ENCODE measurements around the gene NUP205. TPM values are rescaled to one million over a fixed set of nuclear protein-coding genes. Genes with fewer than 3 reads are reported as not detected.

Gene NUP205, protein sequence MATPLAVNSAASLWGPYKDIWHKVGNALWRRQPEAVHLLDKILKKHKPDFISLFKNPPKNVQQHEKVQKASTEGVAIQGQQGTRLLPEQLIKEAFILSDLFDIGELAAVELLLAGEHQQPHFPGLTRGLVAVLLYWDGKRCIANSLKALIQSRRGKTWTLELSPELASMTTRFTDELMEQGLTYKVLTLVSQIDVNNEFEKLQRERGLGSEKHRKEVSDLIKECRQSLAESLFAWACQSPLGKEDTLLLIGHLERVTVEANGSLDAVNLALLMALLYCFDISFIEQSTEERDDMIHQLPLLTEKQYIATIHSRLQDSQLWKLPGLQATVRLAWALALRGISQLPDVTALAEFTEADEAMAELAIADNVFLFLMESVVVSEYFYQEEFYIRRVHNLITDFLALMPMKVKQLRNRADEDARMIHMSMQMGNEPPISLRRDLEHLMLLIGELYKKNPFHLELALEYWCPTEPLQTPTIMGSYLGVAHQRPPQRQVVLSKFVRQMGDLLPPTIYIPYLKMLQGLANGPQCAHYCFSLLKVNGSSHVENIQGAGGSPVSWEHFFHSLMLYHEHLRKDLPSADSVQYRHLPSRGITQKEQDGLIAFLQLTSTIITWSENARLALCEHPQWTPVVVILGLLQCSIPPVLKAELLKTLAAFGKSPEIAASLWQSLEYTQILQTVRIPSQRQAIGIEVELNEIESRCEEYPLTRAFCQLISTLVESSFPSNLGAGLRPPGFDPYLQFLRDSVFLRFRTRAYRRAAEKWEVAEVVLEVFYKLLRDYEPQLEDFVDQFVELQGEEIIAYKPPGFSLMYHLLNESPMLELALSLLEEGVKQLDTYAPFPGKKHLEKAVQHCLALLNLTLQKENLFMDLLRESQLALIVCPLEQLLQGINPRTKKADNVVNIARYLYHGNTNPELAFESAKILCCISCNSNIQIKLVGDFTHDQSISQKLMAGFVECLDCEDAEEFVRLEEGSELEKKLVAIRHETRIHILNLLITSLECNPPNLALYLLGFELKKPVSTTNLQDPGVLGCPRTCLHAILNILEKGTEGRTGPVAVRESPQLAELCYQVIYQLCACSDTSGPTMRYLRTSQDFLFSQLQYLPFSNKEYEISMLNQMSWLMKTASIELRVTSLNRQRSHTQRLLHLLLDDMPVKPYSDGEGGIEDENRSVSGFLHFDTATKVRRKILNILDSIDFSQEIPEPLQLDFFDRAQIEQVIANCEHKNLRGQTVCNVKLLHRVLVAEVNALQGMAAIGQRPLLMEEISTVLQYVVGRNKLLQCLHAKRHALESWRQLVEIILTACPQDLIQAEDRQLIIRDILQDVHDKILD (N-terminal part only)
- 10 to 100 TPM in 8 of 9 donors, 1 to 10 TPM in 1; 9.4 to 18.6 (median 13.6) TPM for total RNA-seq
- polyA plus RNA-seq = 10 to 100 TPM; 11.7 to 16.3 TPM
- long read RNA-seq, donor 1, full-length matches to known transcripts = 4 of 8 reads
- long read RNA-seq, donor 1, partial matches to known transcripts = 3 of 8 reads
- long read RNA-seq, donor 1, other reads (novel, unspliced or antisense) = 1 of 8 reads
- long read RNA-seq, donor 2, full-length matches to known transcripts = 5 of 10 reads
- long read RNA-seq, donor 2, partial matches to known transcripts = 2 of 10 reads
- long read RNA-seq, donor 2, other reads (novel, unspliced or antisense) = 3 of 10 reads
- long read RNA-seq, donor 3, full-length matches to known transcripts = 2 of 3 reads
- long read RNA-seq, donor 3, partial matches to known transcripts = 0 of 3 reads
- long read RNA-seq, donor 3, other reads (novel, unspliced or antisense) = 1 of 3 reads

DNA sequence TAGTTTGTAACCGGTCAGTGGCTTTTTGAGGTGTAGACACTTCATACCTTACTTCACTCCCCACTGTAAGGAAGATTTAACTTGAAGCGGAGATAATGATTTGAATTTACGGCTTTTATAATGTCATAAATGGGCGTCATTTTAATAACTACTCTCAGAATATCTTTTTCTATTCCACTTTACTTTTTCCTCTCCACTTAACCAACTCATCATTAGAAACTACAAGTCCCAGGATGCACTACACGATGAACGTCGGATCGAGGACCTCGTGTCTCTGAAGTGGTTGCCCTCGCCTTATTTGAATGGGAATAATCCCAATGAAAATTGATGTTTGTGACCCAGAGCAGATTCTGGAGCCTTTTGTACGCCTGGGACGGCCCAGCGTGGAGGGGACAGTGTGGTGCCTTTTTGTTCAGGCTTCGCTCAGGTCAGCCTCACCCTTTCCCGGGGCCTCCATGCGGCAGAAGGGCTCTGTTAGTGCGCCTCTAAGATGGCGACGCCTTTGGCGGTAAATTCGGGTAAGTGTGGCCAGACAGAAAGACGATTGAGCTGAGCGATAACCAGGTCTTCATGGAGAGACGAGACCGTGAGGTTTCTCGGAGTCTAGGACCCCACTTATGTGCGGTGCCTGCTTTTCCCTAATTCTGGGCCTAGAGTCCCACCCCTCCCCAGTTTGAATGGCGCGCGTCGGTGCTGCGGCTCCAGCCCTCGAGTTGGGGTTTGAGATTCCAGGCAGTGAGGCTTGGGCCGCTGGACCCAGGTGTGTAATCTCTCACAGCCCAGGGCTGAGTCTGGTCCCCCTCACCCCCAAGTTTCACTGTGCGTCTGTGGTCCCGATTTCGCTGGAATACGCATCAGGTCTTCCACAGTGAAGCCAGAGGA lies at the start of gene NUP205:
Gene NUP205, plus strand, starts transcription at position 463 of the 882 bp plus-strand sequence. Its CDS starts 28 bp downstream, at position 491.
- DNase-seq = peak; percentile 68 to 84 (median 73)
- intact Hi-C loops (cut with DNase I) = loop anchor here (1.0 to 10.0 kb wide), 8 partner anchors 45 to 277 kb away; partner anchors contain the start of gene CNOT4 (in 8 of the 10)
- no peaks in the 10 kb centered on the region for H3K27me3 ChIP-seq
- H3K36me3 ChIP-seq = no peaks in the 10 kb centered on the region
- TF ChIP-seq POLR2A (IDR thresholded peaks at IDR 0.05) (no peak), CTCF (IDR thresholded peaks at IDR 0.05) (peak in 5 of 12 donors; percentile 7 to 12 (median 8))
- H3K4me1 ChIP-seq = peaks cover 0 to 33% (median 9%) of the 10 kb centered on the region in 12 donors
- H3K27ac ChIP-seq = peak within 1 kb of the TSS; percentile 92 to 100 (median 96)
- no peaks in the 10 kb centered on the region for H3K9me3 ChIP-seq
- peak; percentile 92 to 97 (median 94) for ATAC-seq
- peak within 1 kb of the TSS; percentile 67 to 98 (median 88) for H3K4me3 ChIP-seq
- 3 to 5% (median 3%) methylated on average over 27 to 38 of the region's 38 CpGs for whole genome bisulfite sequencing, 4 donors

DNA sequence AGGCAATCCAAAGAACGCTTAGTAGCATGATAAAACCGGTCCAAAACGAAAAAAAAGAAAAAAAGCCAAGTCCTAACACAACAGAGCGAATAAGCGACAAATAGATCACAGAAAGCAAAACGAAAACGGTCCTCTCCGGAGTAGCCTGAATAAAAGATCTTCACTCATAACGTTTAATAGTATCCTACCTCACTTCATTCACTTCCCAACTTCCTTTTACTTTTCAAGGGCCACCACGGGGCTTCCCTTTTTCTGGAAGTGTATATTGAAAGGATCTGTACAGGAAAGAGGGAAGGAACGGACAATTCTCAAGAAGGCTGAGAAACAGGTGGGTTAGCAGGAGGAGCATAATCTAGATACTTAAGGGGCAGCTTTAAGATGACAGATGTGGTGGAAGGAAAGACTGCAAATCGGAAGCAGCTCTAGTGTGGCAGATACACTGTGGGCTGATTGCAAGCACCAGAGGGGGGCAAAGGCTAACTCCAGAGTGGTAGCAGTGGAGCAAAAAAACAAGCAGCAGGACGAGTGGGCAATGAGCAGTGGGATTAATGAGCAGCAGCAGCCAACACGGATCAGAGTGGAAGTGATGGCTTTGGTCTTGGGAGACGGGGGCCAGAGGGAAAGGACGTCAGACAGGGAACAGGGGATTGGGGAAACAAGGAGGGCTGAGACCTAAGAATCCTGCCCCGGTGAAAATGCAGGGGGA lies 48.7 kb upstream of the NUP205 start:
- Histone ChIP-seq H3K27me3 (no peaks in the 10 kb centered on the region), H3K36me3 (no peaks in the 10 kb centered on the region), H3K27ac (peak overlapping the region; percentile 35 to 97 (median 92)), H3K4me1 (peaks cover 6 to 40% (median 25%) of the 10 kb centered on the region in 12 donors), H3K9me3 (no peaks in the 10 kb centered on the region), H3K4me3 (peak overlapping the region; percentile 49 to 92 (median 77))
- peak in 2 of 4 donors; percentile 13 to 14 for ATAC-seq
- 0 to 1% (median 1%) methylated on average over 17 of the region's 17 CpGs for WGBS, 4 donors
- no peak for TF ChIP-seq CTCF (IDR thresholded peaks at IDR 0.05)
- no peak for TF ChIP-seq POLR2A (IDR thresholded peaks at IDR 0.05)
- DNase-seq = peak in 1 of 5 donors; percentile 10
- intact Hi-C loops (cut with DNase I) = loop anchor here in 3 of 10 donors (5.0 to 10.0 kb wide), 2 partner anchors 48 to 94 kb away; partner anchors contain the start of gene NUP205 (in 2 of the 3)

Measured in heart left ventricle (tissue), 16 donors.